Mononuclear cell (primary cell): ENCODE results near the gene SLC6A6. TPM values are rescaled to one million over a fixed set of nuclear protein-coding genes. Genes with fewer than 3 reads are reported as not detected.

Experiments used
- H3K27me3 ChIP-seq: 2 replicates; pipeline ENCODE4 v1.6.0; 2011; ENCODE audit warnings: low read length, control low read depth; ENCODE audit not compliant: insufficient read depth
- H3K4me1 ChIP-seq: 2 replicates; pipeline ENCODE4 v1.5.1; 2011; ENCODE audit warnings: mild to moderate bottlenecking, low read length, control low read depth; ENCODE audit not compliant: insufficient read depth
- H3K4me3 ChIP-seq: 2 replicates; pipeline ENCODE4 v1.5.1; 2011; ENCODE audit warnings: mild to moderate bottlenecking, low read length, moderate library complexity
- H3K9me3 ChIP-seq: 2 replicates; pipeline ENCODE4 v1.5.1; 2011; ENCODE audit warnings: low read depth, mild to moderate bottlenecking, control low read depth, low read length
- total RNA-seq: library from RNA; depleted of rRNA; stranded (reverse); fragments of >200 nt; gene quantifications from one replicate; pipeline ENCODE4 v1.2.3, GENCODE V29; 2012

SLC6A6 gene
- 53.7 TPM for total RNA-seq

GRCh38 chr3:14402304-14402811 lies at the start of gene SLC6A6:
SLC6A6 (plus strand) TSS chr3:14402606; CDS start chr3:14443635, 41,029 bp downstream.
- H3K27me3 ChIP-seq: no peaks in the 10 kb centered on the region
- peaks cover 82% of the 10 kb centered on the region for H3K4me1 ChIP-seq
- H3K9me3 ChIP-seq: no peaks in the 10 kb centered on the region
- H3K4me3 ChIP-seq: peak within 1 kb of the TSS; percentile 86

- no peak overlapping the region for H3K4me3 ChIP-seq
- H3K27me3 ChIP-seq: no peaks in the 10 kb centered on the region
- no peaks in the 10 kb centered on the region for H3K9me3 ChIP-seq
- H3K4me1 ChIP-seq: no peaks in the 10 kb centered on the region
These were observed 48.9 kb upstream of the SLC6A6 start for GRCh38 chr3:14353502-14353901.

GRCh38 chr3:14357463-14357862 lies 44.9 kb upstream of the SLC6A6 start:
- Histone ChIP-seq H3K4me1 (no peaks in the 10 kb centered on the region), H3K27me3 (no peaks in the 10 kb centered on the region), H3K4me3 (no peak overlapping the region), H3K9me3 (no peaks in the 10 kb centered on the region)

DNA sequence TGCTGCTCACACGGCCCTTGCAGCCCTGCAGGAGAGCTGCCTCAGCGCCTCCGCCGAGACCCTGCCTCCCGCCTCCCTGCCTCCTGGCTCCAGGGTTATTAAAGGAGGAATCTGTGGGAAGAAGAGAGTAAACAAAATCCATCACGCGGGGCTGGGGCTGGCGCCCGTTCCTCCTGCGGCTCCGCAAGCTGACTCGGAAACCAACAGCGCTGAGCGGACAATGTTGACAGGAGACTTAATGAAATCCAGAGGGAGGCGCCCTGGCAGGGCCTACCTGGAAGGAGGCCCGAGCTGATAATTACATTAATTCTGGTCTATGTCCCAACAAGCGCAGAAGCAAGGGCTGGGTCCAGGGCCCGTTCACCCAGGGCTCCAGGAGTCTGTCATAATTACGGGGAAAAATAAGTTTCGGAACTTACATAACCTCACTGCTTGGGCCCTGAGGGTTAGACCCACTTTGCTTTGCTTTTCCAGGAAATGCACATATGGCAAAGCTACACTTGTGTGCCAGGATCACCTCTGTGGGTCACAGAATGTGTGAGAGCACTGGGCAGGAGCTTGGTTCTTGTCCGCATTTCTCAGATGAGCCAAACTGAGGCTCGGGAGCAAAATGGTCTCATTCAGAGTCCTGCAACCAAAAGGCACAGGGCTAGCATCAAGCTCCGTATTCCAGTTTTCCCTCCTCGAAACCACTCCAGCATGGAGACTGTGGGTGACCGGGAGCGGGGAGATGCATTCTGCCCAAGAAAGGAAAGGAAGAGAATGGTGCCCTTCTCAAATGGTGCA lies 43.8 kb upstream of the SLC6A6 start:
- Histone ChIP-seq H3K4me1 (peaks cover 2% of the 10 kb centered on the region), H3K9me3 (no peaks in the 10 kb centered on the region), H3K4me3 (no peak overlapping the region), H3K27me3 (no peaks in the 10 kb centered on the region)

DNA sequence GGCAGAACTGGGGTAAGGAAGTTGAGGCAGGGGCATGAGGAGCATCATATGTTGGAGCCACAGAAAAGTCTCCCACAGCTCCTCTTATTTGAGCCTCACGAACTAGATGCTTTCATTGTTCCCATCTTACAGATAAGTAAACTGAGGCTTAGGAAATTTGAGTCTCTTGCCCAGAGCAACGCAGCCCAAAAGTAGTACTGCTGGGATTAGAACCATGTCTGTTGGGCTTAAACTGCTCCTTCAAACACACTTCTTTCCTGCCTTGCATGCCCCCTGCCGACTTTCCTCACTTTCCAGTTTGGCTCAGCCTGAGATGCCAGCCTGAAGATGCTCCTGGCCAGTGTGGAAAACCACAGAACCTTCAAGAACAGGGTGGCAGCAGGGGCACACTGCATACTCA lies 43.1 kb upstream of the SLC6A6 start:
- Histone ChIP-seq H3K9me3 (no peaks in the 10 kb centered on the region), H3K4me3 (no peak overlapping the region), H3K27me3 (no peaks in the 10 kb centered on the region), H3K4me1 (peaks cover 8% of the 10 kb centered on the region)

GRCh38 chr3:14360123-14360881 lies 42.1 kb upstream of the SLC6A6 start:
- H3K4me1 ChIP-seq: peaks cover 8% of the 10 kb centered on the region
- H3K27me3 ChIP-seq: no peaks in the 10 kb centered on the region
- H3K4me3 ChIP-seq: no peak overlapping the region
- no peaks in the 10 kb centered on the region for H3K9me3 ChIP-seq

GRCh38 chr3:14361068-14361677 lies 41.2 kb upstream of the SLC6A6 start:
- Histone ChIP-seq H3K4me1 (peaks cover 14% of the 10 kb centered on the region), H3K9me3 (no peaks in the 10 kb centered on the region)

GRCh38 chr3:14362890-14363289 lies 39.5 kb upstream of the SLC6A6 start:
- no peaks in the 10 kb centered on the region for H3K27me3 ChIP-seq
- H3K4me1 ChIP-seq: peaks cover 16% of the 10 kb centered on the region
- H3K4me3 ChIP-seq: no peak overlapping the region
- H3K9me3 ChIP-seq: no peaks in the 10 kb centered on the region

More at GRCh38 chr3:14361068-14361677, 41.2 kb upstream of the SLC6A6 start:
- Histone ChIP-seq H3K27me3 (no peaks in the 10 kb centered on the region), H3K4me3 (no peak overlapping the region)

GRCh38 chr3:14363379-14363778 lies 39.0 kb upstream of the SLC6A6 start:
- H3K9me3 ChIP-seq: no peaks in the 10 kb centered on the region
- no peaks in the 10 kb centered on the region for H3K27me3 ChIP-seq
- H3K4me3 ChIP-seq: no peak overlapping the region
- H3K4me1 ChIP-seq: peaks cover 16% of the 10 kb centered on the region

DNA sequence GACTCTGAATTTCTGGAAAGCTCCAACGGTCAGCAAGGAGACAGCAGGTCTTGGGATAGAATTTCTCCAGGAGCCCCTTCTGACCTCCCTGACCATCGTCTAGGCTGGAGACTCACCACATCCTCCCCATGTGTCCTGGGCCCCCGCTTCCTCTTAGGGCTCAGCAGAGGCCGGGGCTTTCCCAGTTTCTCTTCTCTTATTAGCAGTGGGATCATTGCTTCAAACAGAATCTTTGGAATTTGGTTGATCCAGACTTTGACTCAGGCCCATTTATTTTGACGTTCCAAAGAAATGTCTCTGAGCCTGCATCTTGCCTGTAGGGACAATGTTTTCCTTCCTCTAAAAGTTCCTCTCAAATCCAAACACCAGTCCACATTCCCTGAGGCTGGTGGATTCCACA lies 38.4 kb upstream of the SLC6A6 start:
- Histone ChIP-seq H3K4me3 (no peak overlapping the region), H3K4me1 (peaks cover 16% of the 10 kb centered on the region), H3K27me3 (no peaks in the 10 kb centered on the region), H3K9me3 (no peaks in the 10 kb centered on the region)

- peaks cover 20% of the 10 kb centered on the region for H3K4me1 ChIP-seq
- H3K4me3 ChIP-seq: no peak overlapping the region
- H3K9me3 ChIP-seq: no peaks in the 10 kb centered on the region
- H3K27me3 ChIP-seq: no peaks in the 10 kb centered on the region
These were observed 37.7 kb upstream of the SLC6A6 start for GRCh38 chr3:14364580-14365292.

- Histone ChIP-seq H3K9me3 (no peaks in the 10 kb centered on the region), H3K27me3 (no peaks in the 10 kb centered on the region), H3K4me1 (peaks cover 32% of the 10 kb centered on the region), H3K4me3 (no peak overlapping the region)
These were observed 36.2 kb upstream of the SLC6A6 start for GRCh38 chr3:14366248-14366647.

- H3K9me3 ChIP-seq: no peaks in the 10 kb centered on the region
- no peaks in the 10 kb centered on the region for H3K27me3 ChIP-seq
- no peak overlapping the region for H3K4me3 ChIP-seq
- H3K4me1 ChIP-seq: peaks cover 42% of the 10 kb centered on the region
These were observed 35.2 kb upstream of the SLC6A6 start for GRCh38 chr3:14366915-14367823.

- no peak overlapping the region for H3K4me3 ChIP-seq
- no peaks in the 10 kb centered on the region for H3K27me3 ChIP-seq
- H3K4me1 ChIP-seq: peaks cover 51% of the 10 kb centered on the region
- H3K9me3 ChIP-seq: no peaks in the 10 kb centered on the region
These were observed 34.3 kb upstream of the SLC6A6 start for GRCh38 chr3:14368146-14368545.
